ENCODE results near the gene RAB31.
"Not testable (repeated sequence)": the region's sequence is repeated elsewhere in the genome, so short reads cannot be mapped to it uniquely, and the experiment has no call there.

RAB31 gene, protein sequence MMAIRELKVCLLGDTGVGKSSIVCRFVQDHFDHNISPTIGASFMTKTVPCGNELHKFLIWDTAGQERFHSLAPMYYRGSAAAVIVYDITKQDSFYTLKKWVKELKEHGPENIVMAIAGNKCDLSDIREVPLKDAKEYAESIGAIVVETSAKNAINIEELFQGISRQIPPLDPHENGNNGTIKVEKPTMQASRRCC

GRCh38 chr18:9708057-9708433 lies at the start of gene RAB31:
RAB31 (plus strand) TSS chr18:9708301; CDS start chr18:9708406, 105 bp downstream.
- DNase-seq, result peak; percentile 54 to 96 (median 66)
- intact Hi-C loops (cut with DNase I), result no loop called here

GRCh38 chr18:9659499-9660375 lies 48.4 kb upstream of the RAB31 start:
- DNase-seq, result no peak
- intact Hi-C loops (cut with DNase I), result loop anchor here (10.0 kb wide), 1 partner anchor 45 kb away; the partner anchor contains the start of gene PPP4R1

DNA sequence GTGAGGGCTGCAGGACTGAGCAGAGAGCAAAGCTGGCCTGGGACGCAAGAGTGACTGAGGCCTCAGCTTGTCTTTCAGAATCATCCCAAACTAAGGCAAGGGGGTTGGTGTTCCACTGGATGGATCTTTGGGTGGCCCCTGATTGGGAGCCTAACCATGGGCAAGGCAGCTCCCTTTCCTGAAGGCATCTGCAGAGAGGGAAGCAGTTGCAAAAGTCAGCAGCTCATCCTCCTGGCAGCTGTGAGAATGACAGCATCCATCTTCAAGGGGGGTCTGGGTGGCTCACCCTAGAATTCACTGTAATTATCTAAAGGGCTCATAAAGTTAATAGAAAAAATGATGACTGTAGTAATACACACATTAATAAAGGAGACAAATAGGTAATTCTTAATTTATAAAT lies 46.5 kb upstream of the RAB31 start:
- DNase-seq, result no peak
- intact Hi-C loops (cut with DNase I), result loop anchor here (10.0 kb wide), 1 partner anchor 47 kb away; the partner anchor contains the start of gene PPP4R1

DNA sequence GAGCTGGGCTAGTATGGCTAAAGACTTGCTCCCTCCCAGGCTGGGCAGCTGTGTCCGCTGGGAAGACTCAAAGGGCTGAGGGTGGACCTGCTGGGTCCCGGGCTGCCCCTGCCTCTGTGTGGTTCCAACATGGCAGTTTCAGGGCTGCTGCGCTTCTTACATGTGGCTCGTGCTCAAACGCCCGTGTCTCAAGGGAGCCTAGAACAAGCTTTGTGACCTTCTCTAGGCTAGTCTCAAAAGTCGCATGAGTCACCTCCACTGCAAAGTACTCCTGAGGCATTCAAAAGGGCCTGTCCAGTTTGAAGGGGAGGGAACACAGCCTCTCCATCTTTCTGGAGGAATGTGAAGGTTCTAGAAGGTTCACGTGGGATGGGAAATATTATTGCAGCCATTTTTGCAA lies 44.7 kb upstream of the RAB31 start:
- no peak for DNase-seq
- intact Hi-C loops (cut with DNase I), result loop anchor here (10.0 kb wide), 1 partner anchor 49 kb away; the partner anchor contains the start of gene PPP4R1

DNA sequence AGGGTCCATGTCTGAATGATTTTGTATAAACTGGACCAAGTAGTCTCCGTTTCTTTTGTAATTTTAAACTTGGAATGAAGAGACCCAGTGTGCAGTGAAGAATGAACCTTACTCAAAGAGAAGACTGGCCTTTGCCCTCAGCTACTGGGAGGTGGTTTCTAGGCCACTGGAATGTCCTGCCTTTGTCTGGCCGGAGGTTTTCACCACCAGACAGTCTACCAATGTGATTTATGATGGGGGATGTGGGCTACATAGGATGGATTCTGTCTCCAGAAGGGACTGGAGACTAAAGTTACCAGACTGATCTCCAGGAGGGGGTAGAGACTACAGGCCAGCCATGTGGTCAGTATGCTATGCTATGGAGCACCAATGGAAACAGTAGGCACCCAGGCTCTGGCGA lies 42.8 kb upstream of the RAB31 start:
- no peak for DNase-seq
- intact Hi-C loops (cut with DNase I), result loop anchor here (10.0 kb wide), 1 partner anchor 51 kb away; the partner anchor contains the start of gene PPP4R1

- intact Hi-C loops (cut with DNase I), result loop anchor here (10.0 kb wide), 1 partner anchor 52 kb away; the partner anchor contains the start of gene PPP4R1
- no peak for DNase-seq
Observed at GRCh38 chr18:9666548-9666947, 41.6 kb upstream of the RAB31 start.

GRCh38 chr18:9669016-9669415 lies 39.1 kb upstream of the RAB31 start:
- intact Hi-C loops (cut with DNase I), result loop anchor here (10.0 kb wide), 1 partner anchor 54 kb away; the partner anchor contains the start of gene PPP4R1
- no peak for DNase-seq

GRCh38 chr18:9671214-9671613 lies 36.9 kb upstream of the RAB31 start:
- intact Hi-C loops (cut with DNase I), result no loop called here
- no peak for DNase-seq

DNA sequence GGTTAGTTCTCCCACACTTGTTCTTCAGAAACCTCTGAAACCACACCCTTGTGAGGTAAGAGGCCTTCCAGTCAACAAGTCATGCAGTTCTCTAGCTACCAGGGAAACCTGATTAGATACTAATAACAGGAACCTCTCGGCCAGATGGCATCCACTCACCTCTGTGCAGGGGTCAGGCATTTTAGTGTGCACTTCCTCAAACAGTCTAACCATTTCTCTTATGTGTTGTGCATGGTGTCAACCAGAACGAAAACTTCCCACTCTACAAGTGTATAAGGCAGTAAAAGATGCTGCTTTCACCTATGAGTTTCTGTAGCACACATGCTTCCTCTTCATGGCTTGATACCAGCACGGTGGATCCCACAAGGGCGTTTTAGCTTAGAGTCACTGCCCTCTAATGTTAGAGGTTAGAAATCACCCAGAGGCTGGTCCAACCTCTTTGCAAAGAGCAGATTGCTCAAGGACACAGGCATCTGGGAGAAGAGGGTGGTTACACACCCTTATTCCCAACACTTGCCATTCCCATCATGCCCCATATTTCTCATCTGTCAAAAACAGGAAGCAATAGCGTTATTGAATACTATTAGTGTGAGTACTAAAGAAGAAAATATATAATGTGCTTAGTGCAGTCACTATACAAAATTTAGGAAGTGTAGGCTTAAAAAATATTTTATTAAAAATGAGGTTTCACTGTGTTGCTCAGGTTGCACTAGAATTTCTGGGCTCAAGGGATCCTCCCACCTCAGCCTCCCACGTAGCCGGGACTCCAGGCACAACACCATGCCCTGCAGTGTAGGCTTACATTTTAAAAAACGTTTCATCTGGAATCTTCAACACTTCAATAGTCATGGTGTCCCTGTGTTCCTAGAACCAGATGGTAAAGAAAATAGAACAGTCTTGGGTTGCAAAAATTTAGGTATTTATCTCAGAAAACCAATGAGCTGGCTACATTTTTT lies 34.5 kb upstream of the RAB31 start:
- intact Hi-C loops (cut with DNase I), result no loop called here
- peak in 6 of 10 donors; percentile 21 to 86 (median 66) for DNase-seq

GRCh38 chr18:9678216-9678615 lies 29.9 kb upstream of the RAB31 start:
- DNase-seq; intact Hi-C loops (cut with DNase I): not testable (repeated sequence)

DNA sequence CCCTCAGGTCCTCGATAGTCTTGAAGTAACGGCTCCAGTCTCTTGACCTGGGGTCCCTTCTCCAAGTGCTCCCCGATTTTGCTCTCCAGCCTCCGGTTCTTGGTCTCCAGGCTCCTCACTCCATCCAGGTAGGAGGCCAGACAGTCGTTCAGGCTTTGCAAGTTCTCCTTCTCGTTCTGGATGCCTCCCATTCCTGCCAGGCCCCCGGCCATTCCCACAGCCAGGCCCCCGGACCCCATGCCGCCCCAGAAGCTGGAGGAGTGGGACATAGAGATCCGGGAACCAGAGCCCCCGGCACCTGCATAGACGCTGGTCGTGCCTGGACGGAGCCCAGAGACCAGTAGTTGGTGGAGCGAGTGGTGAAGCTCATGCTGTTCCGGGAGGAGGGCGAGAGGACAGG lies 29.0 kb upstream of the RAB31 start:
- no peak for DNase-seq
- intact Hi-C loops (cut with DNase I), result no loop called here

- DNase-seq, result no peak
- intact Hi-C loops (cut with DNase I), result loop anchor here (10.0 kb wide), 2 partner anchors 234 to 274 kb away; partner anchors contain the start of gene VAPA
Observed at GRCh38 chr18:9681217-9681616, 26.9 kb upstream of the RAB31 start.

DNA sequence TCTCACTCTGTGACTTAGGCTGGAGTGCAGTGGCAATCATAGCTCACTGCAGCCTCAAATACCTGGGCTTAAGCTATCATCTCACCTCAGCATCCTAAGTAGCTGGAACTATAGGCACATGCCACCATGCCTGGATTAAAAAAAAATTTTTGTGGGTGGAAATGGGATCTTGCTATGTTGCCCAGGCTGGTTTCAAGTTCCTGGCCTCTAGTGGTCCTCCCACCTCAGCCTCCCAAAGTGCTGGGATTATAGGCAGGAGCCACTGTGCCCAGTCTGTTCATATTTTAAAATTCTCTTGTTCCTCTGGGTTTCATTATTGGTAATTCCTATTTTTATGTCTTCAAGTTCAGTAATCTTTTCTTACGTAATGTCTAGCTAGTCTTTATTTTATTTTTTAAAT lies 25.5 kb upstream of the RAB31 start:
- intact Hi-C loops (cut with DNase I), result loop anchor here (10.0 kb wide), 2 partner anchors 232 to 272 kb away; partner anchors contain the start of gene VAPA
- DNase-seq, result no peak

- DNase-seq, result peak in 3 of 10 donors; percentile 30 to 57 (median 32)
- intact Hi-C loops (cut with DNase I), result loop anchor here (10.0 kb wide), 2 partner anchors 231 to 271 kb away; partner anchors contain the start of gene VAPA
Observed at GRCh38 chr18:9683418-9684396, 24.4 kb upstream of the RAB31 start.

DNA sequence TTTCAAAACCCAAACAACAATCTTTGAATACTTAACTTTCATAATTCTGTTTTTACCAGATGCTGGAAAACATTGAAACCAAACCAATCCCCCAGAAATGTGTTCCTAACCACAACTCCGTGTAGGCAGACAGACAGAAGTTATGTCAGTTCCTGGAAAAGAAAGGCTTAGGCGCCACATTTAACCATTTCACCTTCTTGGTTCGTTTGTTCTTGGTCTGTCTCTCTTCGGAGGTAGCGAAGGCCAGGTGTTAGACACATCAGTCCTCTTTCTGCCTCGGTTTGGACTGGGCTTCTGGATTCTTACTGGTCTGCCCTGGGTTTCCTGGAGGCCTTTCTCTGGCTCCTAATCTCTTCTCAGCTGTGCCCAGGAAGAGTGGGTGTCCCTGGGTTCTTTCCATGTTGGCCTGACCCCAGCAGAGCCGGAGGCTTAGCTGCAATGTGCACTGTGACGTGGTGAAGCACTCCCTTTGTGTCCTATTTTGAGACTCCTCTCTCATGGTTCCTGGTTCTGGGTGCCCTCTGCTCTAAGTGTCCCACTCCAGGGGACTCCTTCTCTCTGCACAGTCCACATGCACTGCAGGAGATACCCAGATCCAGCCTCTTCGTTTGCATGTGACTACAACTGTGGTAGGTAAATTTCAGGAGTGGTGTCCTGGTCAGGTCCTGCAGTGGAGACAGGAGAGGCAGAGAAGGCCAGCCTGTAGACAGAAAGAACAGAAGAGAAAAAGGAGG lies 23.1 kb upstream of the RAB31 start:
- DNase-seq, result peak in 1 of 10 donors; percentile 17

DNA sequence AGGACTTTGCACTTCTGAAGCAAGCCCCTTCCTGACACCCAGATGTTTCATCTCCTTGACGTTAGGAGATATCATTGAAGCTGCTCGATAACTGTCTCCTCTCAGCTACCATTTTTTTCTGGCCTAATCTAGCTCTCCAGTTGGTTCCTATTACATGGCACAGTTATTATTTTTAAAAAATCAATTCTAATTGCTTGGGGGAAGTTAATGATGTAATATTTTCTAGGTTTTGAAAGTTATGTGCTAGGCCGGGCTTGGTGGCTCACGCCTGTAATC lies 22.5 kb upstream of the RAB31 start:
- intact Hi-C loops (cut with DNase I), result loop anchor here (10.0 kb wide), 2 partner anchors 229 to 269 kb away; partner anchors contain the start of gene VAPA
- no peak for DNase-seq

More for the DNA sequence above, 23.1 kb upstream of the RAB31 start:
- intact Hi-C loops (cut with DNase I), result loop anchor here (10.0 kb wide), 2 partner anchors 230 to 270 kb away; partner anchors contain the start of gene VAPA

DNA sequence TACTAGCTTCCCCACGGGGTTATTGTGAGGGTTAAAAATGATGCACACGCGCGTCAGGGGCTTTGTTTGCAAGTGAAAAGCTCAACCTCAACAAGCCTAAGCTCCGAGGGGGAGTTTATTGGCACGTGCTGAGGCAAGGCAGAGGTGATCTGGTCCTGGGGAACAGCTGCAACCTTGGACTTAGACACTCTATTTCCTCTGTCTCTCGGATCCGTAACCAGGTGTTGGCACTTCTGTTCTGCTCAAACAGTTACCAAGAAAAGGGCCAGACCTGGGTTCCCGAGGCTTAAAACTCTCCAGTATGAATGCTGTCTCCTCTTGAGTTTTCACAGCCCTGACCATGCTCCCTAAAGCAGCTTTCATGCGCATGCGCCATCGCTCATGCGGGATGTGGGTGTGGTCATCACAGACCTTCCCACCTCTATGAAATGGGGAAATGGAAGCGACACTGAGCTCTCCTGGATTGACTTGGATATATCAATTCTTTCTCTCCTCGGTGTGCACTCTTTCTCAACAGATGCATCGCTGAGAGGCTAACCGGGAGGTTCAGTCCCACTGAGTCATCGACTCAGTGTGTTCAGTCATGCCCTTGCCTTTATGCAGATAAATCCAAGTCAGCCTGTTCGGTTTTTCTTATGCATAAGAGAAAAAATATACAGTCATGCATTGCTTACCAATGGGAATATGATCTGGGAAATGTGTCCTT lies 19.9 kb upstream of the RAB31 start:
- no peak for DNase-seq
- intact Hi-C loops (cut with DNase I), result loop anchor here (10.0 kb wide), 2 partner anchors 227 to 267 kb away; partner anchors contain the start of gene VAPA
